H9 (cell line): ENCODE measurements around the gene SNX22. TPM values are rescaled to one million over a fixed set of nuclear protein-coding genes. Genes with fewer than 3 reads are reported as not detected.

Experiments
- DNase-seq: peaks from one replicate; pipeline ENCODE4 v3.0.0-alpha.2; 2017
- H2AFZ ChIP-seq: one replicate; pipeline ENCODE4 v1.6.1; 2013; ENCODE audit warnings: mild to moderate bottlenecking, low read length, control low read depth, moderate library complexity
- H2AK5ac ChIP-seq: 2 replicates; pipeline ENCODE4 v1.6.1; 2013; ENCODE audit warnings: low read length, control low read depth, mixed read lengths; ENCODE audit not compliant: insufficient read length
- H2BK120ac ChIP-seq: one replicate; pipeline ENCODE4 v1.6.1; 2013; ENCODE audit warnings: low read depth, mild to moderate bottlenecking, low read length, control low read depth, inconsistent platforms; ENCODE audit not compliant: poor library complexity, severe bottlenecking
- H2BK12ac ChIP-seq: 2 replicates; pipeline ENCODE4 v1.6.1; 2013; ENCODE audit warnings: low read length, control low read depth, mixed read lengths, low read depth; ENCODE audit not compliant: insufficient read length
- H2BK15ac ChIP-seq: 2 replicates; pipeline ENCODE4 v1.6.1; 2013; ENCODE audit warnings: low read depth, low read length, control low read depth
- H2BK20ac ChIP-seq: one replicate; pipeline ENCODE4 v1.6.1; 2013; ENCODE audit warnings: low read depth, mild to moderate bottlenecking, low read length, control low read depth, inconsistent platforms; ENCODE audit not compliant: poor library complexity, severe bottlenecking
- H2BK5ac ChIP-seq: 2 replicates; pipeline ENCODE4 v1.6.1; 2013; ENCODE audit warnings: low read length, control low read depth, mixed read lengths; ENCODE audit not compliant: insufficient read length
- H3K14ac ChIP-seq: 2 replicates; pipeline ENCODE4 v1.6.1; 2013; ENCODE audit warnings: low read length, control low read depth; ENCODE audit not compliant: insufficient read depth
- H3K18ac ChIP-seq: 2 replicates; pipeline ENCODE4 v1.6.1; 2013; ENCODE audit warnings: low read depth, mild to moderate bottlenecking, mixed read lengths, low read length, control low read depth; ENCODE audit not compliant: insufficient read length
- H3K23ac ChIP-seq: 2 replicates; pipeline ENCODE4 v1.6.1; 2013; ENCODE audit warnings: low read length, control low read depth, mixed read lengths, low read depth; ENCODE audit not compliant: insufficient read length
- H3K23me2 ChIP-seq: 2 replicates; pipeline ENCODE4 v1.6.1; 2013; ENCODE audit warnings: low read depth, mild to moderate bottlenecking, mixed read lengths, low read length, control low read depth; ENCODE audit not compliant: insufficient read length, poor library complexity, severe bottlenecking
- H3K27ac ChIP-seq: 2 replicates; pipeline ENCODE4 v1.5.1; 2013; ENCODE audit warnings: low read length, control low read depth, mixed read lengths, low read depth; ENCODE audit not compliant: insufficient read length
- H3K27me3 ChIP-seq: 2 replicates; pipeline ENCODE4 v1.6.1; 2013; ENCODE audit warnings: low read length, control low read depth, inconsistent platforms; ENCODE audit not compliant: insufficient read depth
- H3K4ac ChIP-seq: 2 replicates; pipeline ENCODE4 v1.6.1; 2013; ENCODE audit warnings: low read depth, mild to moderate bottlenecking, control low read depth, inconsistent platforms, low read length, moderate library complexity
- H3K4me1 ChIP-seq: 2 replicates; pipeline ENCODE4 v1.6.1; 2013; ENCODE audit warnings: low read length, control low read depth, inconsistent platforms; ENCODE audit not compliant: insufficient read depth
- H3K4me2 ChIP-seq: 2 replicates; pipeline ENCODE4 v1.6.1; 2013; ENCODE audit warnings: low read length, control low read depth, mixed read lengths; ENCODE audit not compliant: insufficient read length, insufficient read depth
- H3K56ac ChIP-seq: 2 replicates; pipeline ENCODE4 v1.6.1; 2013; ENCODE audit warnings: low read depth, mild to moderate bottlenecking, mixed read lengths, low read length, control low read depth; ENCODE audit not compliant: insufficient read length
- H3K79me1 ChIP-seq: 2 replicates; pipeline ENCODE4 v1.6.1; 2013; ENCODE audit warnings: low read depth, mild to moderate bottlenecking, moderate library complexity, low read length, control low read depth, inconsistent platforms; ENCODE audit not compliant: insufficient read depth, poor library complexity, severe bottlenecking
- H3K79me2 ChIP-seq: 2 replicates; pipeline ENCODE4 v1.6.1; 2013; ENCODE audit warnings: low read length, control low read depth, inconsistent platforms; ENCODE audit not compliant: insufficient read depth
- H3K9ac ChIP-seq: 2 replicates; pipeline ENCODE4 v1.6.1; 2013; ENCODE audit warnings: low read length, control low read depth, mixed read lengths; ENCODE audit not compliant: insufficient read length; ENCODE audit errors: extremely low read depth
- H3K9me3 ChIP-seq: one replicate; pipeline ENCODE4 v1.6.1; 2013; ENCODE audit warnings: low read depth, low read length, inconsistent platforms; ENCODE audit not compliant: control insufficient read depth
- H3T11ph ChIP-seq: one replicate; pipeline ENCODE4 v1.6.1; 2013; ENCODE audit warnings: mild to moderate bottlenecking, low read length, control low read depth, inconsistent platforms
- H4K20me1 ChIP-seq: one replicate; pipeline ENCODE4 v1.6.1; 2013; ENCODE audit not compliant: control insufficient read depth, insufficient read length, insufficient read depth
- H4K5ac ChIP-seq: 2 replicates; pipeline ENCODE4 v1.6.1; 2013; ENCODE audit warnings: low read depth, mild to moderate bottlenecking, mixed read lengths, low read length, control low read depth; ENCODE audit not compliant: insufficient read length
- H4K8ac ChIP-seq: replicated peaks from 2 replicates; pipeline ENCODE4 v1.6.1; 2013; ENCODE audit warnings: low read length, control low read depth, mixed read lengths, low read depth; ENCODE audit not compliant: insufficient read length
- H4K91ac ChIP-seq: 2 replicates; pipeline ENCODE4 v1.6.1; 2013; ENCODE audit warnings: low read depth, mild to moderate bottlenecking, moderate library complexity, mixed read lengths, low read length, control low read depth; ENCODE audit not compliant: insufficient read length
- H3K27ac Mint-ChIP-seq, 3 experiments: 2 replicates in 2 of 3; 3 replicates in 1 of 3; pipeline ENCODE4 v1.8.0; 2020 to 2021; ENCODE audit warnings: mixed read lengths in 3 of 3, mild to moderate bottlenecking in 1 of 3, moderate library complexity in 1 of 3
- H3K27me3 Mint-ChIP-seq: 2 replicates; pipeline ENCODE4 v1.8.0; 2021; ENCODE audit warnings: low read depth, mild to moderate bottlenecking, moderate library complexity, mixed read lengths
- H3K36me3 Mint-ChIP-seq, 3 experiments: 2 replicates in 2 of 3; 3 replicates in 1 of 3; pipeline ENCODE4 v1.8.0; 2020 to 2021; ENCODE audit warnings: low read depth in 3 of 3, mixed read lengths in 3 of 3; ENCODE audit not compliant: insufficient read depth in 1 of 3
- H3K4me1 Mint-ChIP-seq, 2 experiments: 2 replicates each; pipeline ENCODE4 v1.8.0; 2020; ENCODE audit warnings: mixed read lengths in 2 of 2
- H3K4me3 Mint-ChIP-seq, 2 experiments: 2 replicates in 1 of 2; 3 replicates in 1 of 2; pipeline ENCODE4 v1.8.0; 2020 to 2021; ENCODE audit warnings: mild to moderate bottlenecking in 2 of 2, mixed read lengths in 2 of 2, moderate library complexity in 1 of 2
- H3K9me3 Mint-ChIP-seq, 2 experiments: 2 replicates in 1 of 2; 3 replicates in 1 of 2; pipeline ENCODE4 v1.8.0; 2020; ENCODE audit warnings: mild to moderate bottlenecking in 2 of 2, mixed read lengths in 2 of 2, moderate library complexity in 1 of 2
- CTCF ChIP-seq: fragments of 200-600 bp; sonication (generic); conservative IDR thresholded peaks from 3 replicates; pipeline ENCODE4 v1.8.0; 2021; ENCODE audit warnings: antibody characterized with exemption, mild to moderate bottlenecking
- WGBS: extraction: QIAGEN DNeasy Blood & Tissue Kit; methylation state at CpG from one replicate; pipeline ENCODE4 v1.1.7; 2013; ENCODE audit warnings: missing lambda C conversion rate, low lambda C conversion rate, mixed read lengths; ENCODE audit not compliant: insufficient read length; ENCODE audit errors: extremely low coverage; 5-methylcytosine and 5-hydroxymethylcytosine counted together
- total RNA-seq: library from RNA; stranded (reverse); gene quantifications from 2 replicates; pipeline ENCODE4 v1.2.1, GENCODE V29; 2021

Gene SNX22
- total RNA-seq, 1 experiment from 2014 or later = 4.8 TPM

- H3K14ac ChIP-seq = no peak overlapping the region
Observed at GRCh38 chr15:64122936-64123351, 28.6 kb upstream of the SNX22 start.

More at GRCh38 chr15:64122936-64123351, 28.6 kb upstream of the SNX22 start:
- H4K91ac ChIP-seq = no peak overlapping the region
- Mint-ChIP-seq H3K27me3 (no peaks in the 10 kb centered on the region), H3K27ac (no peak overlapping the region), H3K36me3 (peaks cover 5 to 57% (median 35%) of the 10 kb centered on the region in 3 experiments; a peak in 6 of 7 replicates), H3K4me1 (no peaks in the 10 kb centered on the region), H3K4me3 (no peak overlapping the region), H3K9me3 (no peaks in the 10 kb centered on the region)
- no peak overlapping the region for H3K9ac ChIP-seq
- WGBS = no CpG with 5 or more reads among the region's 3 CpGs
- no peaks in the 10 kb centered on the region for H3K4me1 ChIP-seq
- H3K27ac ChIP-seq = no peak overlapping the region
- no peaks in the 10 kb centered on the region for H4K20me1 ChIP-seq
- no peak overlapping the region for H4K8ac ChIP-seq
- H2BK20ac ChIP-seq = no peak overlapping the region
- H2BK12ac ChIP-seq = no peak overlapping the region
- H2BK120ac ChIP-seq = no peak overlapping the region
- no peak overlapping the region for H3K4me2 ChIP-seq
- no peak for TF ChIP-seq CTCF
- DNase-seq = no peak
- no peak overlapping the region for H3K23ac ChIP-seq
- no peaks in the 10 kb centered on the region for H3K79me2 ChIP-seq
- H2BK5ac ChIP-seq = no peak overlapping the region
- no peak overlapping the region for H3K18ac ChIP-seq
- no peak overlapping the region for H2AK5ac ChIP-seq
- H3K4ac ChIP-seq = no peak overlapping the region
- H3K79me1 ChIP-seq = no peaks in the 10 kb centered on the region
- H3K23me2 ChIP-seq = no peaks in the 10 kb centered on the region
- no peak overlapping the region for H3K56ac ChIP-seq
- H3K27me3 ChIP-seq = no peaks in the 10 kb centered on the region
- H4K5ac ChIP-seq = no peak overlapping the region
- H3K9me3 ChIP-seq = no peaks in the 10 kb centered on the region
- no peak overlapping the region for H3T11ph ChIP-seq
- H2BK15ac ChIP-seq = no peak overlapping the region
- no peak overlapping the region for H2AFZ ChIP-seq
